AG04450 (cell line): ENCODE results near the gene PBXIP1. TPM values are rescaled to one million over a fixed set of nuclear protein-coding genes. Genes with fewer than 3 reads are reported as not detected.

ENCODE experiments used
- CTCF ChIA-PET: fragments of 300-600, 350-600 bp; formaldehyde crosslinking; extraction: SDS; loops from one replicate; lab custom pipeline; 2022; ENCODE audit warnings: antibody characterized with exemption, inconsistent platforms; lab: Charles Lee
- POLR2A ChIA-PET: fragments of 350-600 bp; formaldehyde crosslinking; extraction: SDS; loops from one replicate; lab custom pipeline; 2021; ENCODE audit warnings: antibody characterized with exemption, inconsistent platforms; lab: Yijun Ruan, JAX
- DNase-seq: peaks from one replicate; pipeline ENCODE4 v3.0.0-alpha.2; 2011; ENCODE audit warnings: low read depth, low spot score
- H3K27ac ChIP-seq: one replicate; pipeline ENCODE4 v1.5.1; 2012; ENCODE audit warnings: low read depth, low read length, control low read depth
- H3K27me3 ChIP-seq: one replicate; pipeline ENCODE4 v1.6.0; 2012; ENCODE audit warnings: low read length; ENCODE audit not compliant: control insufficient read depth, insufficient read depth
- H3K4me3 ChIP-seq: 2 replicates; pipeline ENCODE4 v1.5.1; 2011; ENCODE audit warnings: mild to moderate bottlenecking, low read depth, low read length, control low read depth
- H3K9me3 ChIP-seq: 2 replicates; pipeline ENCODE4 v1.5.1; 2012; ENCODE audit warnings: low read length; ENCODE audit not compliant: control insufficient read depth, insufficient read depth
- polyA plus RNA-seq: library from polyadenylated mRNA; depleted of rRNA; stranded (reverse); fragments of >200 nt; gene quantifications from 2 replicates; pipeline ENCODE4 v1.2.3, GENCODE V29; 2011
- TF ChIP-seq, protein P1 (sequence below): IDR thresholded peaks from 2 replicates; pipeline ENCODE4 v1.5.1; 2011; ENCODE audit warnings: low read depth, low read length, control low read depth, inconsistent platforms

The PBXIP1 gene
- polyA plus RNA-seq, 1 experiment = 72.2 TPM

- ChIA-PET CTCF (interaction anchor here (0.5 to 2.5 kb wide), 6 partner anchors 14 to 46 kb away, joined by 3 to 20 read pairs (median 4); partner anchors contain the start of gene PBXIP1), POLR2A (interaction anchor here (1.3 to 2.0 kb wide), 2 partner anchors 30 to 40 kb away, joined by 4 read pairs; partner anchors contain the start of gene SHC1)
- Histone ChIP-seq H3K9me3 (no peaks in the 10 kb centered on the region; the same call in 1 of the 2 replicates), H3K4me3 (peak overlapping the region; percentile 76), H3K27ac (peak overlapping the region; percentile 84), H3K27me3 (no peaks in the 10 kb centered on the region)
- TF ChIP-seq, protein P1, sequence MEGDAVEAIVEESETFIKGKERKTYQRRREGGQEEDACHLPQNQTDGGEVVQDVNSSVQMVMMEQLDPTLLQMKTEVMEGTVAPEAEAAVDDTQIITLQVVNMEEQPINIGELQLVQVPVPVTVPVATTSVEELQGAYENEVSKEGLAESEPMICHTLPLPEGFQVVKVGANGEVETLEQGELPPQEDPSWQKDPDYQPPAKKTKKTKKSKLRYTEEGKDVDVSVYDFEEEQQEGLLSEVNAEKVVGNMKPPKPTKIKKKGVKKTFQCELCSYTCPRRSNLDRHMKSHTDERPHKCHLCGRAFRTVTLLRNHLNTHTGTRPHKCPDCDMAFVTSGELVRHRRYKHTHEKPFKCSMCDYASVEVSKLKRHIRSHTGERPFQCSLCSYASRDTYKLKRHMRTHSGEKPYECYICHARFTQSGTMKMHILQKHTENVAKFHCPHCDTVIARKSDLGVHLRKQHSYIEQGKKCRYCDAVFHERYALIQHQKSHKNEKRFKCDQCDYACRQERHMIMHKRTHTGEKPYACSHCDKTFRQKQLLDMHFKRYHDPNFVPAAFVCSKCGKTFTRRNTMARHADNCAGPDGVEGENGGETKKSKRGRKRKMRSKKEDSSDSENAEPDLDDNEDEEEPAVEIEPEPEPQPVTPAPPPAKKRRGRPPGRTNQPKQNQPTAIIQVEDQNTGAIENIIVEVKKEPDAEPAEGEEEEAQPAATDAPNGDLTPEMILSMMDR = no peak; the same call in none of the 2 replicates
- peak; percentile 52 for DNase-seq
Observed at GRCh38 chr1:155000726-155001424, 45.0 kb upstream of the PBXIP1 start.

- POLR2A ChIA-PET = interaction anchor here (2.0 to 2.7 kb wide), 2 partner anchors 29 to 39 kb away, joined by 4 to 15 read pairs; partner anchors contain the start of gene SHC1
- Histone ChIP-seq H3K4me3 (peak overlapping the region; percentile 76), H3K27me3 (no peaks in the 10 kb centered on the region), H3K9me3 (no peaks in the 10 kb centered on the region; the same call in 1 of the 2 replicates), H3K27ac (peak overlapping the region; percentile 84)
- no peak for DNase-seq
- TF ChIP-seq, protein P1 = no peak
- CTCF ChIA-PET = interaction anchor here (0.7 to 2.5 kb wide), 7 partner anchors 7 to 194 kb away, joined by 3 to 20 read pairs (median 4); partner anchors contain the start of gene PBXIP1
Observed at GRCh38 chr1:155000411-155000725, 44.5 kb upstream of the PBXIP1 start.

DNA sequence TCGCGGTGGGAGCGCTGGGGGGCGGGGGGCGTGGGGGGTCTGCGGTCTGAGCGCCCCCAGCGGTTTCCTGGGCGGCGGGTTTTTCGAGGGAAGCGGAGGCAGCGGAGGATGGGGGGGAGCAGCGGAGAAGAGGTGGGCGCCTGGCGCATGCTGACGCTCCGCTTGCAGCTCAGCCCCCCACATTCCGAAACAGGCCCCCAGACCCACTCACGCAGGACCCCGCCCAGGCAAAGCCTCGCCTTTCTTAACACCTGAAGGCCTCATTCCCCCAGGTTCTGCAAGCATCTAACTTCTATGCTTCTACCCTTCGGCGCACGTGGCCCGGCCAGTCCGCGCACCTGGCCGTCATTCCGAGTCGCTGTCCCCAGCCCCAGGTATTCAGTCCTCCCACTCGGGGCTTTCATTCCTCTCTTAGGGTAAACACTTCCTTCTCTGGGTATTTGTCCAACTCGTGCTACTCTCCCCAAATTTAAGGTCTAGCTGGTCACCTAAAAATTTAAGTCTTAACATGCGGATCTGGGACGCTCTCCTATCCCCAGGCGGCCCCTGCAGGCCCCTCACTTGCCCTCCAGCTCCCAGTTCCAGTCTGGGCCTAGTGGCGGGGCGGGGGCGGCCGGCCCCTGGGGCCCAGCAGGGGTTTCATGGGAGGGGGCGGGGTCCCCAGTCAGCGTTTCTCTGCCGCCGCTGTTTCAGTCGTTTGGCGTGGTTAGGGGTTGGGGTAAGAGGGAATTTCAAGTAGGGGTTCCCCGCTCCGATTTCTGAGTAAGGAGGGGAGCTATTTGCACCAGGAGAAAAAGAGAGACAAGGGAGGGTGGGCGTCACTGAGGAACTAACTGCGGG lies 43.9 kb upstream of the PBXIP1 start:
- Histone ChIP-seq H3K4me3 (peak overlapping the region; percentile 76), H3K27ac (peak overlapping the region; percentile 39), H3K27me3 (no peaks in the 10 kb centered on the region), H3K9me3 (no peaks in the 10 kb centered on the region; the same call in 1 of the 2 replicates)
- POLR2A ChIA-PET = interaction anchor here (2.0 to 2.7 kb wide), 2 partner anchors 29 to 39 kb away, joined by 4 to 15 read pairs; partner anchors contain the start of gene SHC1
- TF ChIP-seq, protein P1 = no peak
- DNase-seq = no peak
- CTCF ChIA-PET = interaction anchor here (0.5 to 2.5 kb wide), 20 partner anchors 8 to 440 kb away, joined by 3 to 20 read pairs (median 5); partner anchors contain the start of genes FLAD1, PBXIP1, PYGO2 and SHC1

- H3K27ac ChIP-seq = no peak overlapping the region
- POLR2A ChIA-PET = interaction anchor here (2.0 to 2.7 kb wide), 2 partner anchors 28 to 38 kb away, joined by 4 to 15 read pairs; partner anchors contain the start of gene SHC1
Observed at GRCh38 chr1:154998818-154999570, 43.1 kb upstream of the PBXIP1 start.

More at GRCh38 chr1:154998818-154999570, 43.1 kb upstream of the PBXIP1 start:
- CTCF ChIA-PET = interaction anchor here (0.5 to 2.5 kb wide), 22 partner anchors 11 to 1485 kb away, joined by 3 to 20 read pairs (median 5); partner anchors contain the start of genes FLAD1, PBXIP1, PYGO2 and SHC1
- no peaks in the 10 kb centered on the region; the same call in 1 of the 2 replicates for H3K9me3 ChIP-seq
- no peak for DNase-seq
- H3K27me3 ChIP-seq = no peaks in the 10 kb centered on the region
- peak overlapping the region; percentile 43 for H3K4me3 ChIP-seq
- TF ChIP-seq, protein P1 = peak; percentile 93
